CD4-positive, alpha-beta memory T cell (primary cell): Measurements from ENCODE around the gene SYT12. TPM values are rescaled to one million over a fixed set of nuclear protein-coding genes. Genes with fewer than 3 reads are reported as not detected.

Source experiments
- CTCF ChIA-PET: fragments of 350-600 bp; sonication (Branson Sonifier 250); formaldehyde crosslinking; loops from one replicate; lab custom pipeline; 2021; ENCODE audit warnings: inconsistent platforms; ENCODE audit not compliant: partially characterized antibody; lab: Charles Lee
- POLR2A ChIA-PET: fragments of 350-600 bp; sonication (Branson Sonifier 250); formaldehyde crosslinking; loops from one replicate; lab custom pipeline; 2021; ENCODE audit not compliant: partially characterized antibody; lab: Charles Lee
- DNase-seq, 5 donors: peaks; one replicate each; pipeline versions ENCODE4 v3.0.0 to v3.0.0-alpha.2; 2020 to 2022; ENCODE audit warnings: mixed read lengths in 1 of 5
- H3K27ac ChIP-seq: one replicate; pipeline ENCODE4 v1.7.0; 2013; ENCODE audit warnings: low read depth, low read length
- H3K27me3 ChIP-seq: 2 replicates; pipeline ENCODE4 v1.7.0; 2013; ENCODE audit warnings: mild to moderate bottlenecking, low read length, moderate library complexity; ENCODE audit not compliant: insufficient read depth
- H3K36me3 ChIP-seq: 2 replicates; pipeline ENCODE4 v1.7.0; 2013; ENCODE audit warnings: mild to moderate bottlenecking, low read length, moderate library complexity; ENCODE audit not compliant: insufficient read depth
- H3K4me1 ChIP-seq: 2 replicates; pipeline ENCODE4 v1.7.0; 2013; ENCODE audit warnings: mild to moderate bottlenecking, low read length, moderate library complexity; ENCODE audit not compliant: insufficient read depth
- H3K4me3 ChIP-seq, 2 donors: one replicate each; pipeline ENCODE4 v1.7.0; 2013; ENCODE audit warnings: low read length in 2 of 2, mild to moderate bottlenecking in 1 of 2
- H3K9me3 ChIP-seq, 2 donors: one replicate each; pipeline ENCODE4 v1.7.0; 2013; ENCODE audit warnings: low read length in 2 of 2, control low read depth in 1 of 2; ENCODE audit not compliant: control insufficient read depth in 1 of 2
- H3K27ac Mint-ChIP-seq, 7 donors: one replicate each; pipeline ENCODE4 v1.8.0; 2020 to 2021; ENCODE audit warnings: mixed read lengths in 7 of 7, mild to moderate bottlenecking in 6 of 7, inconsistent platforms in 3 of 7, moderate library complexity in 3 of 7
- H3K27me3 Mint-ChIP-seq, 2 donors: one replicate each; pipeline ENCODE4 v1.8.0; 2020 to 2021; ENCODE audit warnings: mixed read lengths in 2 of 2
- H3K36me3 Mint-ChIP-seq, 2 donors: one replicate each; pipeline ENCODE4 v1.8.0; 2020 to 2021; ENCODE audit warnings: mixed read lengths in 2 of 2, inconsistent platforms in 1 of 2, mild to moderate bottlenecking in 1 of 2
- H3K4me1 Mint-ChIP-seq, 4 donors: one replicate each; pipeline ENCODE4 v1.8.0; 2020 to 2021; ENCODE audit warnings: mixed read lengths in 4 of 4, mild to moderate bottlenecking in 1 of 4
- H3K4me3 Mint-ChIP-seq, 8 donors: one replicate each; pipeline ENCODE4 v1.8.0; 2020 to 2021; ENCODE audit warnings: mixed read lengths in 8 of 8, mild to moderate bottlenecking in 7 of 8, moderate library complexity in 6 of 8, inconsistent platforms in 3 of 8
- H3K9me3 Mint-ChIP-seq, 8 donors: one replicate each; pipeline ENCODE4 v1.8.0; 2020 to 2021; ENCODE audit warnings: mixed read lengths in 8 of 8, mild to moderate bottlenecking in 5 of 8, inconsistent platforms in 3 of 8, moderate library complexity in 1 of 8
- intact Hi-C: fragments of 100-400 bp; cut with micrococcal nuclease; formaldehyde crosslinking; loops from one replicate; pipeline ENCODE4 v1.15.1; 2023
- polyA plus RNA-seq, 2 donors: library from polyadenylated mRNA; unstranded; fragments of 300-500 nt; fragmentation: Illumina TruSeq; gene quantifications; one replicate each; pipeline ENCODE4 v1.2.3, GENCODE V29; 2021
- total RNA-seq, 2 experiments: library from RNA; stranded (reverse); gene quantifications; one replicate each; pipeline ENCODE4 v1.2.3, GENCODE V29; 2021

SYT12 gene
- total and polyA plus RNA-seq, 4 experiments from 2014 or later: not detected

- Mint-ChIP-seq H3K9me3 (no peaks in the 10 kb centered on the region), H3K36me3 (no peaks in the 10 kb centered on the region), H3K4me1 (peaks cover 0 to 11% (median 3%) of the 10 kb centered on the region in 4 donors), H3K4me3 (no peak overlapping the region), H3K27me3 (peaks cover 2 to 5% of the 10 kb centered on the region in 2 donors), H3K27ac (no peak overlapping the region)
- no peak overlapping the region for H3K4me3 ChIP-seq
- H3K36me3 ChIP-seq: no peaks in the 10 kb centered on the region
- POLR2A ChIA-PET: interaction anchor here (0.8 kb wide), 1 partner anchor 749 kb away, joined by 3 read pairs; no protein-coding TSS in a partner anchor
- CTCF ChIA-PET: interaction anchor here (1.3 to 1.6 kb wide), 3 partner anchors 32 to 298 kb away, joined by 3 to 6 read pairs (median 4); no protein-coding TSS in a partner anchor
- H3K27me3 ChIP-seq: no peaks in the 10 kb centered on the region
- H3K9me3 ChIP-seq: no peaks in the 10 kb centered on the region
- peaks cover 11% of the 10 kb centered on the region for H3K4me1 ChIP-seq
- H3K27ac ChIP-seq: no peak overlapping the region
- intact Hi-C loops: no loop called here
- no peak for DNase-seq
Observed at GRCh38 chr11:67083786-67084366, 60.9 kb downstream of the SYT12 start.

- Histone ChIP-seq H3K4me3 (no peak overlapping the region), H3K27me3 (no peaks in the 10 kb centered on the region), H3K27ac (no peak overlapping the region), H3K4me1 (peaks cover 11% of the 10 kb centered on the region), H3K9me3 (no peaks in the 10 kb centered on the region), H3K36me3 (no peaks in the 10 kb centered on the region)
- Mint-ChIP-seq H3K9me3 (no peaks in the 10 kb centered on the region), H3K27ac (no peak overlapping the region), H3K27me3 (peaks cover 2 to 7% of the 10 kb centered on the region in 2 donors), H3K4me3 (no peak overlapping the region), H3K36me3 (no peaks in the 10 kb centered on the region), H3K4me1 (peaks cover 0 to 11% (median 3%) of the 10 kb centered on the region in 4 donors)
- DNase-seq: no peak
- intact Hi-C loops: no loop called here
- ChIA-PET CTCF (interaction anchor here (0.6 to 1.2 kb wide), 3 partner anchors 10 to 1408 kb away, joined by 3 read pairs; no protein-coding TSS in a partner anchor), POLR2A (no interaction called here)
Observed at GRCh38 chr11:67085617-67086016, 62.7 kb downstream of the SYT12 start.

DNA sequence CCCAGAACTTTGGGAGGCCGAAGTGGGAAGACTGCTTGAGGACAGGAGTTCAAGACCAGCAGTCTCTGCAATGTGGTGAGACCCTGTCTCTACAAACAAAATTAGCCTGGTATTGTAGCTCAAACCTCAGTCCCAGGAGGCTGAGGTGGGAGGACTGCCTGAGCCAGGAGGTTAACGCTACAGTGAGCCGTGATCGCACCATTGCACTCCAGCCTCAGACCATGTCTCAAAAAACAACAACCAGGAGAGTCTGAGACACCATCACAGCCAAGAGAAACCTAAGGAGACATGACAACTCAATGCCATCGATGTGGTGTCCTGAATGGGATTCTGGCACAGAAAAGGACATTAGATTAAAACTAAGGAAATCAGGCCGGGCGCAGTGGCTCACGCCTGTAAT is 67.8 kb downstream of the SYT12 start:
- DNase-seq: no peak
- Mint-ChIP-seq H3K4me1 (no peaks in the 10 kb centered on the region), H3K4me3 (no peak overlapping the region), H3K27me3 (peaks cover 0 to 1% of the 10 kb centered on the region in 2 donors), H3K36me3 (no peaks in the 10 kb centered on the region), H3K27ac (no peak overlapping the region), H3K9me3 (peaks cover 0 to 3% (median 0%) of the 10 kb centered on the region in 8 donors)
- no peaks in the 10 kb centered on the region for H3K9me3 ChIP-seq
- H3K4me3 ChIP-seq: no peak overlapping the region
- no peaks in the 10 kb centered on the region for H3K36me3 ChIP-seq
- intact Hi-C loops: no loop called here
- no peaks in the 10 kb centered on the region for H3K27me3 ChIP-seq
- H3K27ac ChIP-seq: no peak overlapping the region
- POLR2A ChIA-PET: no interaction called here
- CTCF ChIA-PET: interaction anchor here (1.5 kb wide), 1 partner anchor 77 kb away, joined by 3 read pairs; no protein-coding TSS in a partner anchor
- H3K4me1 ChIP-seq: no peaks in the 10 kb centered on the region

GRCh38 chr11:67095214-67095507 is 72.2 kb downstream of the SYT12 start:
- POLR2A ChIA-PET: interaction anchor here (0.6 to 0.7 kb wide), 2 partner anchors 1139 to 1831 kb away, joined by 3 read pairs; no protein-coding TSS in a partner anchor
- peaks cover 0 to 6% (median under 1%) of the 10 kb centered on the region in 4 donors for H3K4me1 Mint-ChIP-seq

DNA sequence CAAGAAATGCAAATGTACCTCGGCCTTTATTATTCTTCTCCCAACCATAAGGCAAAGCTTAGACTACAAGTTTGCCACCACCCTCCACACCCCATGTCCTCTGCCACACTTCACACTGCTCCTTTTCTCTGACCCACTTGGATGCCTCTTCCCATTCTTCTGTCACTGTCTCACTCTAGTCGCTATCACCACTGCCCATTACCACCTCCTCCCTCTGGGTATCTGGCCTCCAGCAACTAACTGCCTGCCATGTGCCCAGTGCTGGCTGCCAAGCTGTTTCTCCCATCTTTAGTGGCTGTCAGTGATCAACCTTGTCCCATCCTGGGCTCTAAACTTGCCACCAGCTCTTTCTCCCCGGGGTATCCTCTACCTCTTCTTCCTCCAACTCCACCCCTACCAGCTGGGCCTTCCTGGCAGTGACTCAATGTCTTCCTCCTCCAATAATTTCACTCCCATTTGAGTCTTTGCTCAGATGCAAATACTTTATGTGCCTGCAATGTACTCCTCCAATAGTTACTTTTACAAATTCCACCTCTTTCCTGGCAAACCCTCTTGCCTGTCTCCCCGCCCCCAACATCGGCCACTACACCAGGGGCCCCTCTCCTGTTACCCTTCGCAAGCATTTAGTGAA is 76.0 kb downstream of the SYT12 start:
- POLR2A ChIA-PET: no interaction called here
- Mint-ChIP-seq H3K4me1 (peaks cover 4 to 13% (median 8%) of the 10 kb centered on the region in 4 donors), H3K27ac (peak overlapping the region in 4 of 7 donors; percentile 8 to 85 (median 52)), H3K4me3 (no peak overlapping the region), H3K36me3 (no peaks in the 10 kb centered on the region), H3K27me3 (no peaks in the 10 kb centered on the region), H3K9me3 (peaks cover 0 to 3% (median 0%) of the 10 kb centered on the region in 8 donors)
- no peaks in the 10 kb centered on the region for H3K36me3 ChIP-seq
- H3K27ac ChIP-seq: no peak overlapping the region
- H3K27me3 ChIP-seq: no peaks in the 10 kb centered on the region
- peaks cover 4% of the 10 kb centered on the region for H3K4me1 ChIP-seq
- no peaks in the 10 kb centered on the region for H3K9me3 ChIP-seq
- intact Hi-C loops: loop anchor here (5.0 kb wide), 1 partner anchor 68 kb away; no protein-coding TSS in a partner anchor
- CTCF ChIA-PET: interaction anchor here (1.5 kb wide), 1 partner anchor 13 kb away, joined by 3 read pairs; no protein-coding TSS in a partner anchor
- H3K4me3 ChIP-seq: no peak overlapping the region
- no peak for DNase-seq

More at GRCh38 chr11:67095214-67095507, 72.2 kb downstream of the SYT12 start:
- Histone ChIP-seq H3K9me3 (no peaks in the 10 kb centered on the region), H3K27me3 (no peaks in the 10 kb centered on the region), H3K4me3 (no peak overlapping the region), H3K36me3 (no peaks in the 10 kb centered on the region), H3K4me1 (no peaks in the 10 kb centered on the region), H3K27ac (no peak overlapping the region)
- Mint-ChIP-seq H3K27me3 (peaks cover 0 to 1% of the 10 kb centered on the region in 2 donors), H3K36me3 (no peaks in the 10 kb centered on the region), H3K27ac (peak overlapping the region in 1 of 7 donors; percentile 62), H3K4me3 (no peak overlapping the region), H3K9me3 (peaks cover 0 to 3% (median 0%) of the 10 kb centered on the region in 8 donors)
- no peak for DNase-seq
- CTCF ChIA-PET: interaction anchor here (0.6 to 1.7 kb wide), 7 partner anchors 9 to 77 kb away, joined by 3 to 8 read pairs (median 3); no protein-coding TSS in a partner anchor
- intact Hi-C loops: loop anchor here (5.0 kb wide), 1 partner anchor 72 kb away; no protein-coding TSS in a partner anchor

- H3K27ac ChIP-seq: no peak overlapping the region
Observed at GRCh38 chr11:67099831-67100324, 76.9 kb downstream of the SYT12 start.

More at GRCh38 chr11:67099831-67100324, 76.9 kb downstream of the SYT12 start:
- POLR2A ChIA-PET: no interaction called here
- Mint-ChIP-seq H3K27ac (peak overlapping the region; percentile 25 to 87 (median 70)), H3K36me3 (no peaks in the 10 kb centered on the region), H3K9me3 (peaks cover 0 to 3% (median 0%) of the 10 kb centered on the region in 8 donors), H3K4me1 (peaks cover 6 to 16% (median 10%) of the 10 kb centered on the region in 4 donors), H3K27me3 (no peaks in the 10 kb centered on the region), H3K4me3 (no peak overlapping the region)
- CTCF ChIA-PET: interaction anchor here (0.6 to 1.5 kb wide), 2 partner anchors 12 to 35 kb away, joined by 3 read pairs; no protein-coding TSS in a partner anchor
- intact Hi-C loops: loop anchor here (5.0 kb wide), 1 partner anchor 67 kb away; no protein-coding TSS in a partner anchor
- H3K36me3 ChIP-seq: no peaks in the 10 kb centered on the region
- H3K4me1 ChIP-seq: peaks cover 7% of the 10 kb centered on the region
- no peaks in the 10 kb centered on the region for H3K9me3 ChIP-seq
- H3K27me3 ChIP-seq: no peaks in the 10 kb centered on the region
- no peak for DNase-seq
- no peak overlapping the region for H3K4me3 ChIP-seq
